Neural cell (in vitro differentiated cells): Measurements from ENCODE around the gene ITGA2B. TPM values are rescaled to one million over a fixed set of nuclear protein-coding genes. Genes with fewer than 3 reads are reported as not detected.

ENCODE experiments used
- H2AFZ ChIP-seq: fragments of 200-600, 300-800 bp; sonication (generic), shearing (Covaris generic); 2 replicates; pipeline ENCODE4 v1.6.0; 2014; ENCODE audit warnings: low read depth, mild to moderate bottlenecking, antibody characterized with exemption, low read length, moderate library complexity
- H3F3A ChIP-seq: fragments of 200-600 bp; shearing (Covaris generic); 2 replicates; pipeline ENCODE4 v1.6.1; 2016; ENCODE audit warnings: mild to moderate bottlenecking, moderate library complexity, mixed read lengths, antibody characterized with exemption, low read length; ENCODE audit not compliant: insufficient read depth, poor library complexity, severe bottlenecking
- H3K27ac ChIP-seq: fragments of 200-600, 300-800 bp; sonication (generic), shearing (Covaris generic); 2 replicates; pipeline ENCODE4 v1.5.1; 2014; ENCODE audit warnings: mild to moderate bottlenecking, low read length, moderate library complexity
- H3K27me3 ChIP-seq: fragments of 300-800, 200-600 bp; sonication (generic), shearing (Covaris generic); 2 replicates; pipeline ENCODE4 v1.6.0; 2014; ENCODE audit warnings: mild to moderate bottlenecking, low read depth, low read length, moderate library complexity; ENCODE audit not compliant: insufficient read depth
- H3K36me3 ChIP-seq: fragments of 300-800, 200-600 bp; sonication (generic), shearing (Covaris generic); 2 replicates; pipeline ENCODE4 v1.5.1; 2014; ENCODE audit warnings: mild to moderate bottlenecking, antibody characterized with exemption, low read length, moderate library complexity; ENCODE audit not compliant: insufficient read depth
- H3K4me2 ChIP-seq: fragments of 300-800, 200-600 bp; sonication (generic), shearing (Covaris generic); 2 replicates; pipeline ENCODE4 v1.6.0; 2014; ENCODE audit warnings: mild to moderate bottlenecking, low read length
- H3K4me3 ChIP-seq: fragments of 300-800, 200-600 bp; sonication (generic), shearing (Covaris generic); 2 replicates; pipeline ENCODE4 v1.5.1; 2014; ENCODE audit warnings: mild to moderate bottlenecking, low read length, moderate library complexity
- H3K79me2 ChIP-seq: fragments of 200-600 bp; shearing (Covaris generic); replicated peaks from 2 replicates; pipeline ENCODE4 v1.6.0; 2014; ENCODE audit warnings: mild to moderate bottlenecking, low read length, moderate library complexity; ENCODE audit not compliant: insufficient read depth
- H3K9ac ChIP-seq: fragments of 300-800, 200-600 bp; sonication (generic), shearing (Covaris generic); 2 replicates; pipeline ENCODE4 v1.6.1; 2016; ENCODE audit warnings: mild to moderate bottlenecking, low read length, mixed read lengths
- H3K9me2 ChIP-seq: fragments of 200-600 bp; shearing (Covaris generic); 2 replicates; pipeline ENCODE4 v1.6.1; 2016; ENCODE audit warnings: mild to moderate bottlenecking, low read length, mixed read lengths; ENCODE audit not compliant: insufficient read depth
- H3K9me3 ChIP-seq: fragments of 200-600, 300-800 bp; sonication (generic), shearing (Covaris generic); 2 replicates; pipeline ENCODE4 v1.6.1; 2016; ENCODE audit warnings: mild to moderate bottlenecking, mixed run types, low read length, moderate library complexity, mixed read lengths
- H4K20me1 ChIP-seq: fragments of 200-600 bp; shearing (Covaris generic); 2 replicates; pipeline ENCODE4 v1.6.1; 2016; ENCODE audit warnings: mild to moderate bottlenecking, mixed run types; ENCODE audit not compliant: insufficient read depth
- EP300 ChIP-seq: fragments of 450-650 bp; conservative IDR thresholded peaks from 2 replicates; pipeline ENCODE4 v1.6.1; 2014; ENCODE audit warnings: antibody characterized with exemption, mild to moderate bottlenecking, moderate library complexity; ENCODE audit not compliant: poor library complexity, severe bottlenecking
- EZH2 ChIP-seq: fragments of 200-600, 300-800 bp; shearing (Covaris generic), sonication (generic); IDR thresholded peaks from 2 replicates; pipeline ENCODE4 v1.6.1; 2014; ENCODE audit warnings: antibody characterized with exemption, low read length, borderline replicate concordance, mild to moderate bottlenecking; ENCODE audit not compliant: insufficient read depth, poor library complexity, severe bottlenecking
- MXI1 ChIP-seq: fragments of 450-650 bp; conservative IDR thresholded peaks from 2 replicates; pipeline ENCODE4 v1.6.1; 2014; ENCODE audit warnings: antibody characterized with exemption, mild to moderate bottlenecking; ENCODE audit not compliant: poor library complexity, severe bottlenecking
- RAD21 ChIP-seq: fragments of 450-650 bp; conservative IDR thresholded peaks from 2 replicates; pipeline ENCODE4 v1.6.1; 2014; ENCODE audit warnings: antibody characterized with exemption, mild to moderate bottlenecking, moderate library complexity
- SMC3 ChIP-seq: fragments of 450-650 bp; conservative IDR thresholded peaks from 2 replicates; pipeline ENCODE4 v1.6.1; 2014; ENCODE audit warnings: antibody characterized with exemption, mild to moderate bottlenecking, moderate library complexity; ENCODE audit not compliant: poor library complexity
- TAF1 ChIP-seq: IDR thresholded peaks from 2 replicates; pipeline ENCODE4 v1.6.1; 2012; ENCODE audit warnings: low read depth
- polyA plus RNA-seq: library from polyadenylated mRNA; depleted of rRNA; stranded (reverse); fragments of >200 nt; gene quantifications from 2 replicates; pipeline ENCODE4 v1.2.3, GENCODE V29; 2014
- TF ChIP-seq, protein P1 (sequence below): fragments of 450-650 bp; IDR thresholded peaks from 2 replicates; pipeline ENCODE4 v1.5.1; 2014; ENCODE audit warnings: antibody characterized with exemption, mild to moderate bottlenecking, moderate library complexity; ENCODE audit not compliant: poor library complexity, severe bottlenecking

The ITGA2B gene
- polyA plus RNA-seq, 1 donor from 2014 or later, result 3.1 TPM

DNA sequence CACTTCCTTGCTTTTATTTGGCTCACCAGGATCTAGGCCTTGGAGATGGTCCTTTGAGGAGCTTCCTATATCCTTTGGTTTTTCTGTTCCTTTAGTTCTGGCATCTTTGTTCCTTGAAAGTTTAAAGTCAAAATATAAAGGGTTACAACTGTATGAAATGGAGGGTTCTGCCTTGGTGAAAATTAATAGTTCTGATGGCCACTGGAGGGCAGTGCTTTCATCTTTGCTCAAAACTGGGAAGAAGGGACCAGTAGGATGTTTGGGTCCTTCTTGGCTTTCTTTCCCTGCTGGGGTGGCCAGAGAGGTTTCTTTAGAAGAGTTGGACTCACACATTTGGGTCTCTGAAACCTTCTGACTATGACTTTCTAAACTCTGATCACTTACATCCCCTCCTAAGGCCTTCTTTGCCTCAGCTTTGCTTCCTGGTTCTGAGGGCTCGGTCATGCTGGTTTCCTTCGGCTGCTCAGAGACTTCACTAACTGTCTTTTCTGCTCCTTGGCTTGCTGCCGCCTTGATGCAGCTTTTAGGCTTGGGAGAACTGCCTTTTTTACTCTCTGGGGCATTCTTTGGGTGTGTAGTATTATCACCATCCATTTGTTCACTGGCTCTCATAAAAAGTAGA is 10.9 kb upstream of the ITGA2B start:
- no peaks in the 10 kb centered on the region for H3F3A ChIP-seq
- H3K9me2 ChIP-seq, result no peaks in the 10 kb centered on the region
- H3K79me2 ChIP-seq, result no peaks in the 10 kb centered on the region
- no peak overlapping the region for H2AFZ ChIP-seq
- no peak overlapping the region for H3K4me3 ChIP-seq
- H3K27ac ChIP-seq, result no peak overlapping the region
- no peaks in the 10 kb centered on the region for H4K20me1 ChIP-seq
- H3K9me3 ChIP-seq, result no peaks in the 10 kb centered on the region
- TF ChIP-seq SMC3 (peak; percentile 56), RAD21 (peak; percentile 42), TAF1 (no peak)
- TF ChIP-seq, protein P1, sequence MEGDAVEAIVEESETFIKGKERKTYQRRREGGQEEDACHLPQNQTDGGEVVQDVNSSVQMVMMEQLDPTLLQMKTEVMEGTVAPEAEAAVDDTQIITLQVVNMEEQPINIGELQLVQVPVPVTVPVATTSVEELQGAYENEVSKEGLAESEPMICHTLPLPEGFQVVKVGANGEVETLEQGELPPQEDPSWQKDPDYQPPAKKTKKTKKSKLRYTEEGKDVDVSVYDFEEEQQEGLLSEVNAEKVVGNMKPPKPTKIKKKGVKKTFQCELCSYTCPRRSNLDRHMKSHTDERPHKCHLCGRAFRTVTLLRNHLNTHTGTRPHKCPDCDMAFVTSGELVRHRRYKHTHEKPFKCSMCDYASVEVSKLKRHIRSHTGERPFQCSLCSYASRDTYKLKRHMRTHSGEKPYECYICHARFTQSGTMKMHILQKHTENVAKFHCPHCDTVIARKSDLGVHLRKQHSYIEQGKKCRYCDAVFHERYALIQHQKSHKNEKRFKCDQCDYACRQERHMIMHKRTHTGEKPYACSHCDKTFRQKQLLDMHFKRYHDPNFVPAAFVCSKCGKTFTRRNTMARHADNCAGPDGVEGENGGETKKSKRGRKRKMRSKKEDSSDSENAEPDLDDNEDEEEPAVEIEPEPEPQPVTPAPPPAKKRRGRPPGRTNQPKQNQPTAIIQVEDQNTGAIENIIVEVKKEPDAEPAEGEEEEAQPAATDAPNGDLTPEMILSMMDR, result peak; percentile 52
- no peaks in the 10 kb centered on the region for H3K27me3 ChIP-seq
- H3K9ac ChIP-seq, result no peak overlapping the region
- no peak overlapping the region for H3K4me2 ChIP-seq
- H3K36me3 ChIP-seq, result no peaks in the 10 kb centered on the region

DNA sequence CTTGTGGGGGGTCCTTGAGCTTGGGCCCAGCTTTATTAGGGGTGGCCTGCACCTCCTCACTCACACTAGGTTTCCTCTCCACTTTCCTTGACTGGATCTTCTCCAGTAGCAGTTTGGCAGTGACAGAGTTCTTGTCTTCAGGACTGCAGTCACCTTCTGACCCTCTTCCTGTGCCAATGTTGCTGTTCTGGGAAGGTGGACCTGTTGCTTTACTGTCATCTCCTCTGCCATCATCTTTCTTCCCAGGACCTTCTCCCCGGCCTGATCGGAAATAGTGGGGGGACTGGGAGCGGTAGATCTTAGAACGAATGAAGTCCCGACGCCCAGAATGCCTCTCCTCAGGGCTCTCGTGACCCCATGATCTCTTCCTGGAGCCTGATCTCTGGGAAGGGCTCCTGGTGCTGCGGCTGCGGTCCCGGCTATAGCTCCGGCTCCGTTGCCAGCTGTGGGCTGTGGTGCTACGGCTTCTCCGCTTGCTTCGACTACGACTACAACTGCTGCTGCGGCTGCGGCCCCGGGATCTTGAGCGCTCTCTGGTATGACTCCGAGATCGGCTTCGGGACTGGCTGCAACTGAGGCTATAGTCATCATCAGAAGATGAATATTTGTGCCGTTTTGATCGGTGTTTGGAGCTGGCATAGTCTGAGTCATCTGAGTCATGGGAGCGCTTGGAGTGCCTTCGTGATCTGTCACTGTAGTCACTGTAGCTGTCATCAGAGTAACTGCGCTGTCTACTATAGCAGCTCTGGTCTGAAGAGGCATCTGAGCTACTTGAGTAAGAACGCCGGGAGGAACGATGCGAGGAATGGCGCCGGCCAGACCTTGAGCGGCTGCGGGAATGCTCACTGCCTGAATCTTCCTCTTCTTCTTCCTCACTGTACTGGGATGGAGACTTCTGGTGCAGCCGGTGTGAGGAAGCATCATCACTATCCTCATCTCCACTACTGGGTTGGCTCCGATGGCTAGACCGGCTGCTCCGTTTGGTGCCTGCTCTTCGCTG is 9.5 kb upstream of the ITGA2B start:
- Histone ChIP-seq H3K4me2 (no peak overlapping the region), H3K27ac (no peak overlapping the region), H3K27me3 (no peaks in the 10 kb centered on the region), H3K9ac (no peak overlapping the region), H3K36me3 (no peaks in the 10 kb centered on the region), H3K9me3 (no peaks in the 10 kb centered on the region), H3K4me3 (no peak overlapping the region), H2AFZ (no peak overlapping the region), H3K9me2 (no peaks in the 10 kb centered on the region), H3F3A (no peaks in the 10 kb centered on the region), H3K79me2 (no peaks in the 10 kb centered on the region), H4K20me1 (no peaks in the 10 kb centered on the region)
- no peak for TF ChIP-seq MXI1
- no peak for TF ChIP-seq TAF1
- TF ChIP-seq EZH2, result no peak
- no peak for TF ChIP-seq EP300
- no peak for TF ChIP-seq SMC3
- TF ChIP-seq RAD21, result no peak
